SK-N-SH treated with all-trans-retinoic acid at 6 μM for 48 hours (cell line): Measurements from ENCODE around the gene SLCO3A1.

ENCODE experiments used
- ATAC-seq: fragments of 200-7000 bp; cut with Tn5 transposase; 3 replicates; pipeline ENCODE4 v1.9.1; 2020; ENCODE audit warnings: mild to moderate bottlenecking, moderate library complexity
- ARNTL ChIP-seq: fragments of 450-650 bp; formaldehyde crosslinking; IDR thresholded peaks from 2 replicates; pipeline ENCODE4 v1.5.0; 2020; ENCODE audit warnings: low read depth, mild to moderate bottlenecking, moderate library complexity, borderline replicate concordance
- BACH2 ChIP-seq: fragments of 250-450 bp; sonication (Bioruptor Pico); IDR thresholded peaks from 2 replicates; pipeline ENCODE4 v1.9.0; 2021; ENCODE audit warnings: mild to moderate bottlenecking, borderline replicate concordance
- CREB5 ChIP-seq: fragments of 250-450 bp; sonication (Bioruptor Pico); IDR thresholded peaks from 2 replicates; pipeline ENCODE4 v1.5.1; 2020; ENCODE audit warnings: low read depth, mild to moderate bottlenecking, moderate library complexity
- CSDC2 ChIP-seq: fragments of 250-450 bp; sonication (Bioruptor Pico); IDR thresholded peaks from 2 replicates; pipeline ENCODE4 v1.5.0; 2020; ENCODE audit warnings: mild to moderate bottlenecking, moderate library complexity
- CSRNP3 ChIP-seq: fragments of 250-450 bp; sonication (Bioruptor Pico); IDR thresholded peaks from 2 replicates; pipeline ENCODE4 v1.5.1; 2021; ENCODE audit warnings: mild to moderate bottlenecking, moderate library complexity
- ESRRG ChIP-seq: fragments of 250-450 bp; sonication (Bioruptor Pico); IDR thresholded peaks from 2 replicates; pipeline ENCODE4 v1.6.1; 2021; ENCODE audit warnings: mild to moderate bottlenecking
- GLIS3 ChIP-seq: fragments of 250-450 bp; sonication (Bioruptor Pico); IDR thresholded peaks from 2 replicates; pipeline ENCODE4 v1.5.0; 2020; ENCODE audit warnings: mild to moderate bottlenecking, moderate library complexity
- ISL1 ChIP-seq: fragments of 250-450 bp; sonication (Bioruptor Pico); IDR thresholded peaks from 2 replicates; pipeline ENCODE4 v2.1.2; 2022; ENCODE audit warnings: mild to moderate bottlenecking, moderate library complexity
- OSR1 ChIP-seq: fragments of 250-450 bp; sonication (Bioruptor Pico); IDR thresholded peaks from 2 replicates; pipeline ENCODE4 v1.8.0; 2022; ENCODE audit warnings: moderate library complexity, mild to moderate bottlenecking, inconsistent platforms
- POU6F1 ChIP-seq: fragments of 250-450 bp; sonication (Bioruptor Pico); IDR thresholded peaks from 2 replicates; pipeline ENCODE4 v1.8.0; 2021; ENCODE audit warnings: low read depth, mild to moderate bottlenecking, moderate library complexity, borderline replicate concordance
- PPARA ChIP-seq: fragments of 250-450 bp; sonication (Bioruptor Pico); IDR thresholded peaks from 2 replicates; pipeline ENCODE4 v1.5.0; 2020; ENCODE audit warnings: mild to moderate bottlenecking, borderline replicate concordance
- RARB ChIP-seq: fragments of 250-450 bp; sonication (Bioruptor Pico); IDR thresholded peaks from 2 replicates; pipeline ENCODE4 v1.8.0; 2021; ENCODE audit warnings: mild to moderate bottlenecking, moderate library complexity
- SNAI2 ChIP-seq: fragments of 250-450 bp; sonication (Bioruptor Pico); IDR thresholded peaks from 2 replicates; pipeline ENCODE4 v1.5.0; 2020; ENCODE audit warnings: mild to moderate bottlenecking, moderate library complexity
- TSHZ2 ChIP-seq: fragments of 250-450 bp; sonication (Bioruptor Pico); IDR thresholded peaks from 2 replicates; pipeline ENCODE4 v1.5.0; 2020; ENCODE audit warnings: mild to moderate bottlenecking, moderate library complexity
- ZFP30 ChIP-seq: fragments of 450-650 bp; formaldehyde crosslinking; IDR thresholded peaks from 2 replicates; pipeline ENCODE4 v1.5.0; 2022; ENCODE audit warnings: mild to moderate bottlenecking, moderate library complexity
- ZNF565 ChIP-seq: fragments of 450-650 bp; formaldehyde crosslinking; conservative IDR thresholded peaks from 2 replicates; pipeline ENCODE4 v1.5.0; 2020; ENCODE audit warnings: low read depth, mild to moderate bottlenecking, moderate library complexity
- ZNF70 ChIP-seq: fragments of 450-650 bp; formaldehyde crosslinking; IDR thresholded peaks from 2 replicates; pipeline ENCODE4 v1.5.0; 2020; ENCODE audit warnings: mild to moderate bottlenecking, moderate library complexity
- ZNF8 ChIP-seq: fragments of 450-650 bp; formaldehyde crosslinking; IDR thresholded peaks from 2 replicates; pipeline ENCODE4 v1.5.0; 2020; ENCODE audit warnings: mild to moderate bottlenecking, moderate library complexity

Gene SLCO3A1

DNA sequence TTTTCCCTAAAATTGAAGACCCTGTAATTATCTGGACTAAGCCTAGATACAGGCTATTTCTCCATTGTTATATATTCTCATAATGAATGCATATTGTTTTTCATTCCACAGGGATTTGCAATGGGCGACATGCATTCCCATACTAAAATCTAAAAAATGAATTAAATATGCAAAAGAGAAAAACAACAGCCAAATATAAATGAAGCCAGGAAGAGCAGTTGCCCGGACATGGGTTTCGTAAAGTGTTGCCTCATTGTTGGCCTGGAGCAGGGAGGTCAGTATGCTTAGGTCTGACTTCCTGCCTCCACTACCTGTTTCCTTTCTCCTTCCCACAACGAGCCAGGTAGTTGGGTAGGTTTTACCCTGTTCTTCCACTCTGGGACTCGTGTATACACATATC is 27.1 kb upstream of the SLCO3A1 start:
- no peak for ATAC-seq
- TF ChIP-seq TSHZ2 (CRISPR knock-in tag) (no peak), ZNF565 (CRISPR knock-in tag) (no peak), PPARA (CRISPR knock-in tag) (no peak), CSDC2 (CRISPR knock-in tag) (no peak), SNAI2 (CRISPR knock-in tag) (no peak), GLIS3 (CRISPR knock-in tag) (no peak), BACH2 (CRISPR knock-in tag) (no peak), ARNTL (CRISPR knock-in tag) (no peak), POU6F1 (CRISPR knock-in tag) (no peak), ZFP30 (CRISPR knock-in tag) (no peak)

GRCh38 chr15:91833056-91833455 is 20.5 kb upstream of the SLCO3A1 start:
- ATAC-seq, result no peak
- TF ChIP-seq OSR1 (CRISPR knock-in tag) (no peak), ZNF8 (CRISPR knock-in tag) (no peak), RARB (CRISPR knock-in tag) (no peak)
- TF ChIP-seq, all 23 proteins: peak for 0

GRCh38 chr15:91839867-91840266 is 13.6 kb upstream of the SLCO3A1 start:
- no peak for ATAC-seq
- TF ChIP-seq OSR1 (CRISPR knock-in tag) (no peak), CREB5 (no peak), ZNF70 (CRISPR knock-in tag) (no peak), ISL1 (CRISPR knock-in tag) (no peak), ESRRG (CRISPR knock-in tag) (no peak), RARB (CRISPR knock-in tag) (no peak), SNAI2 (CRISPR knock-in tag) (no peak), CSDC2 (CRISPR knock-in tag) (no peak), CSRNP3 (CRISPR knock-in tag) (no peak), ZNF8 (CRISPR knock-in tag) (no peak), TSHZ2 (CRISPR knock-in tag) (no peak), POU6F1 (CRISPR knock-in tag) (no peak)
